Measurements from ENCODE around the gene TNS1.

- TF ChIP-seq CTCF (conservative IDR thresholded peaks at IDR 0.05; ENCODE audit: low read depth, low read length) = no peak
- no peak for TF ChIP-seq EZH2 (IDR thresholded peaks at IDR 0.05; ENCODE audit: low read length, unreplicated experiment)
These were observed 2.7 kb downstream of the TNS1 start for GRCh38 chr2:218000136-218000535.
